Activated gamma-delta T cell treated with anti-CD3 and anti-CD28 coated beads, Interleukin-2, amount 50 U/mL, for 16 hours (primary cell): ENCODE results near the gene FOXI3.

Source experiments
- DNase-seq: peaks from one replicate; pipeline ENCODE4 v3.0.0-alpha.2; 2020; ENCODE audit warnings: low read depth

FOXI3 gene

DNA sequence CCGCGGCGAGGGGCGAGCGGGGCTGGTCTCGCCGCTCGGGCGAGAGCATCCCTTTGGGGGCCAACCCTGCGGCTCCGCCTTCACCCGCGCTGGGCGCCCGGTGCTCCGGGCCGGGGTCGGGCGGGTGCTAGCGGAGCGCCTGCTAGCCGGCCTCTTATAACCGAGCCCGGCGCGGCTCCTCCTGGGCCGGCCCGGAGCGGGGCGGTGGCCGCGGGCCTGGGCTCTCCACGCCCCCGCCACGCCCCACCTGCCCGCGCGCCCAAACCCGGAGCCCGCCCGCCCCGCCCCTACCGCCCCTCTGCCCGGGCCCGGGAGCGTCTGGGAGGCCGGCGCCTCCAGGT, at the start of gene FOXI3:
Gene FOXI3 (minus strand): TSS at position 129 of the 341 bp plus-strand sequence. CDS start 158 bp downstream, outside the sequence.
- DNase-seq, result no peak

DNA sequence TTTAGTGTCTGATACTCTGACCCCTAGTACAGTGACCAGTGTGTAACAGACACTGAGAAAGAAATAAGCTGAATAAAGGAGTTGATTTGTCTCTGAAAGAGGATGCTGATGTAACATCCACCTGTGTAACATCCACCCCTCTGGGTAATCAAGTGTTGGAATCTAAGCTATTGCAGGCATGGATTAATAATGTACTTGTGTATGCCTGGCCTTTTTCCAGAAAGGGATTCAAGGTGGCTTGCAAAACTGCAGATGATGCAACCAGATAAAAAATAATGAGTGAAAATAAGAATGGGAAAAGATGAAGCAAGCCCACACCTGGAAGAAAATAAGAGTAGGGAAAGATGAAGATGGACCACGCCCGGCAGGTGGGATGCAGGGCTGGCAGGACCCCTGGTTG, 48.2 kb upstream of the FOXI3 start:
- DNase-seq, result no peak

DNA sequence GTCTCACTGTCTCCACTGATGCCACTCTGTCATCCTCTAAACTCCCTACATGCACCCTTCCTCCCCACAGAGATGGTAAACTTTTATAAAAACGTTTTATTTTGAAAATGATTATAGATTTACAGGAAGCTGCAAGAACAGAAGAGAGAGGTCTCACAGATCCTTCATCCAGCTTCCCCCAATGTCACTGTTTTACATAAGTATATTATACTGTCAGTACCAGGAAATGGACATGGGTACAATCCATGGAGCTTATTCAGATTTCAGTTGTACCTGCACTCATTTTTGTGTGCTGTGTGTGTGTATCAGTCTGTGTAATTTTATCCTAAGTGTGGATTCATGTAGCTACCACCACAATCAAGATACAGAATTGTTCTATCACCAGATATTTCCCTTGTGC, 46.7 kb upstream of the FOXI3 start:
- no peak for DNase-seq

DNA sequence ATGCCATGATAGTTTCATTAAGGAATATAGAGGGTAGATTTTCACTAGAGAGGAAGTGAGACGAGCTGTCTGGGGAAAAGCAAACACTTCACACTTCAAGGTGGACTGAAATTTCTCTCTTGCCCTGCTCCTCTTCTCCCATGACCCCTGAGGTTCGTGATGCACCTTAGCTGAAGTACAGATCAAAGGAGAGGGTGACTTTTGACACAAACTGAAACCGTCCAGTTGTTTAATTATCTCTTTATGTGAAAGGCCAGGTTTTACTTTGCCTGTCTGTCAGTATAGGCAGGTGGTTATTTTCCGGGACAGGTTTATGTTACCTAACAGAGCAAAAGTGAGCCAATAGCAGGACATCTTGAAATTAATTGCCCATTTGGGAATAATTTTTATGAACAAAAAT, 41.0 kb upstream of the FOXI3 start:
- no peak for DNase-seq

DNA sequence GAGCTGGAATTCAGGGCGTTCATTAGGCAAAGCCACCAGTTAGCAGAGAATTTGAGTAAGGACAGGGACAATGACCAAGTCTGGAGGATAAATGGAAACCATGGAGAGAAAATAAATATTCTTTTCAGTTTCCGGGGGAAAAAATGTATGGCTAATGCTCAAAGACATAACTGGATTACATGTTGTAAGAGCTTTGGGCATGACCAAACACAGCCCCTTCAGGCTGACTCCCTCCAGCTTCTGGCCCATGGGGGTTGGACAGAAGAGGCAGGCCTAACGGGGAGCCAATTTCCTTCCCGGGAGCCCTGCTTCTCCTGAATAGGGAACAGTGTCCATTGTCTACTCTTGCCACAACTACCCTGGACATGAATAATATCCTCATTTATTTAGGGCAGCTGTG, 39.5 kb upstream of the FOXI3 start:
- DNase-seq, result no peak

DNA sequence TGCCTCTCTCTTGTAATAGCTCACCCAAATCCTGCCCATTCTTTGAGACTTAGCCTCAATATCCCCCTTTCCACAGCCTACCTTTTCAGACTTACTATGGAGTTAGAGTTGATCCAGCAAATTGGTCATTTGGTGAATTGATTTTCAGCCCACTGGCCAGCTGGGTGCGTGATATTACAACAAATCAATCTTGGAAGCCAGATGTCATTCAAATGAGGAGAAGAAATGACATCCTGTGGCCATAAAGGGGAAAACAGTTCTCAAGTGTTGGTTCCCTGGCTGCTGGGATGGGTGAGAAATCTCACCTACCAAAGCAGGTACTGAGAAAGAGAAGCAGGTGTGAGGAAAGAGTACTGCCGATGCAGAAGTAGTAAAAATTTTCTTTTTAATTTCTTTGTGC, 36.7 kb upstream of the FOXI3 start:
- DNase-seq, result no peak

DNA sequence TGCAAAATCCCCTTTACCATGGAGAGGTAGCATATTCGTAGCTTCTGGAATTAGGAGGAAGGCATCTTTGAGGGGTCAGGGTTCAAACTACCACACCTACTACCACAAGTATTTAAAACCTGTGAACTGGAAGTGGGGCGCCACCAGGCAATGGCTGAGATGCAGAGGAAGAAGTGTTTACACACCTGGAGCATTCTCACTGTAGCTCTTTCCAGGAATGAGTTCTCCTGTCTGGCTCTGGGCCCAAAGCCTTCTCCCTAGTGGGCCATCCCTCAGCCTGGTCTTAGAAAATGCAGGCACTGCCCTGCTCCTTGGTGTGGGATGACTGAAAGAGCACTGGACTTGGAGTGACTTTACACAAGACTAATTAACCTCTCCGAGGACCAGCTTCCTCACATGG, 30.7 kb upstream of the FOXI3 start:
- DNase-seq, result no peak

DNA sequence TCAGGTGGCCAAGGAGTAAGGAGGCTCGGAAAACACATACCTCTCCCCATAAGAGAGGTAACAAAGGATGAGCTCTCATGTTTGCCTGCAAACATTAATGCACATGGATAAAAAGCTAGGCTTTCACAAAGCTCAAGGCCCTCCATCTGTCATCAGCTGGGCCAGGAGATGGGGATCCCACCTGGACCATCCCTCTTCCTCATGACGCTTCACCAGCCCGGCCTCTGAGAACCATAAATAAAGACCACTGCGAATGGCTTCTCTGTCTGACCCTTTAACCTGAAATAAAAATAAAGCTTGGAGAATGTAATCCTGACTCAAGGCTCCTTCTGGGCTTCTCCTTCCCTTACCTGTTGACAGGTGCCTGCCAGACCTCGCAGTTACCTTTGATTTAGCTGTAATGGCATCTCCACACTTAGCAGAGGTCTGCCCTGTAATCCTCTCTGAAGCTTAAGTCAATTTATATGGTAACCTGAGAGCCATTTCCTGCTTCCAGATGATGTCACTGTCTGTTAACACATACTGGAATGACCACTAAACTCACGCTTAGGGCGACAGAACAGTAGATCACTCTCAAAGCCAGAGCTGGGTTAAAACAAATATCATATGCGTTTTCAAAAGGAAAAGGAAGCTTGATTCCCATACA, 29.3 kb upstream of the FOXI3 start:
- DNase-seq, result no peak

DNA sequence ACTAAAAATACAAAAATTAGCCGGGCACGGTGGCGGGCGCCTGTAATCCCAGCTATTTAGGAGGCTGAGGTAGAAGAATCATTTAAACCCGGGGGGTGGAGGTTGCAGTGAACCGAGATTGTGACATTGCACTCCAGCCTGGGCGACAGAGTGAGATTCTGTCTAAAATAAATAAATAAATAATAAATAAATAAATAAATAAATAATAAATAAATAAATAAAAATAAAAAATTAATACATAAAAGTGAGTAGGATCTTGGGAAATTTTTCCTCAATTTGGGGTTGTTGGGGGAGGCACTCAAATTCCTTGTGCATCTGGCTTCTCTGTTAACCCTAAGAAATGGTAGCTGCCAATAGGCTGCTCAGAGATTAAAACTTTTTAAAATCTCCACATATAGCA, 20.3 kb upstream of the FOXI3 start:
- no peak for DNase-seq

DNA sequence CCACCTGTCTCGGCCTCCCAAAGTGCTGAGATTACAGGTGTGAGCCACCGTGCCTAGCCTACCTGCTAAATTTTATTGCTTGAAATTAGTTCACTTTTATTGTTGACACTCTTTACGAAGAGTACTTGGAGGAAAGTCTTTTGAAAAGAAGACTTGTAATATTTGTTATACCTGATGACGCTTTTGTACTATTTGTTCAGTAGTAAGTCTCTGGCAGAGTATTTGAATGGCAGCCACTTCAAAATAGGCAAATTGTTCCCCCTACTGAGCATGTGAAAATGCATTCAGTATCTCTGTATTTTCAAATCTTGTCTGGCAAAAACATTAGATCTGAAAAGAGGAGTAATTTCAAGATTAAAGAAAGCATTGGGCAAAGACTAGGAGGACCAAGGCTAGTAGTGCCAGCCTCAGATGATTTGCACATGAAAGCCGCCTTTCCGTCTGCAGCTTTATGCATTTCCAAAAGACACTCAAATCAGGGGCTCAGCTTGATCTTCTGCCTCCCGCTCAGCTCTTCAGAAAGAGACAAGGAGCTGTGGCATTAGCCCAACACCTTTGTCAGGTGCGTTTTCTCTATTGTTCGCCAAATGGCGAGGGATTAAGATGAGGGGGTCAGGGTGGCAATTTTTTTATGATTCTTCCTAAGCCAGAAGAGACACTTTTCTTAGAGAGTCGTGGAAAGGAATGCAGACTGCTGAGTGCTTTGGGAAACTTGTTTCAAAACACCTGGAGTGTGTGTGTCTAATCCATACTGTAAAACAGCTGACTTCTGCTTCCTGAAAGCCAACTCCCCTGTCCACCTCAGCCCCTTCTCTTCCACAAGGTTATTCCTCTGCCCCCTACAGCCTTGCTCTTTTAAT, 18.8 kb upstream of the FOXI3 start:
- DNase-seq, result no peak

DNA sequence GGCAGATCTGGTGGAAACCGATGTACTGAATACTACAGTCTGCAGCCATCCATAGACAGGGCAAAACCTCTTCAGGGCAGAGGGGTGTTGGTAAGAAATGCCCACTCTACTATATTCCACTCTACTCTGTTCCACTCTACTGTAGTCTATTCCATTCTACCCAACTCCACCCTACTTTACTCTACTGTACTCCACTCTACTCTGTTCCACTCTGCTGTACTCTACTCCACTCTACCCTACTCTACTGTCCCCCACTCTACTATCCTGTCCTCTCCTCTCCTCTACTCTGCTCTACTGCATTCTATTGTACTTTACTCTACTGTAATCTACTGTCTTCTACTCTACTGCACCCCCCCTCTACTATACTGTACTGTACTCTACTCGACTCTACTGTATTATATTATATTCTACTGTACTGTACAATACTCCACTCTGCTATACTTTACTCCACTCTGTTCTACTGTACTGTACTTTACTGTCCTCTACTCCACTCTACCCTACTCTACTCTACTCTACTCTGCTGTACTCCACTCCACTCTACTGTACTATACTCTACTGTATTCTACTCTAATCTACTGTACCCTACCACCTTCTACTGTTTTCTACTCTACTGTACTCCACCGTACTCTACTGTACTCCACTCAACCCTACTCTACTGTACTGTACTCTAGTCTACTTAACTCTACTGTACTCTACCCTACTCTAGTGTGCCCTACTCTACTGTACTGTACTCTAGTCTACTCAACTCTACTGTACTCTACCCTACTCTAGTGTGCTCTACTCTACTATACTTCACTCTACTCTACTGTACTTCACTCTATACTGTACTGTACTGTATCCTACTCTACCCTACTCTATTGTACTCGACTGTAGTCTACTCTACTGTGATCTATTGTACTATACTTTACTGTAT, 17.0 kb upstream of the FOXI3 start:
- no peak for DNase-seq

DNA sequence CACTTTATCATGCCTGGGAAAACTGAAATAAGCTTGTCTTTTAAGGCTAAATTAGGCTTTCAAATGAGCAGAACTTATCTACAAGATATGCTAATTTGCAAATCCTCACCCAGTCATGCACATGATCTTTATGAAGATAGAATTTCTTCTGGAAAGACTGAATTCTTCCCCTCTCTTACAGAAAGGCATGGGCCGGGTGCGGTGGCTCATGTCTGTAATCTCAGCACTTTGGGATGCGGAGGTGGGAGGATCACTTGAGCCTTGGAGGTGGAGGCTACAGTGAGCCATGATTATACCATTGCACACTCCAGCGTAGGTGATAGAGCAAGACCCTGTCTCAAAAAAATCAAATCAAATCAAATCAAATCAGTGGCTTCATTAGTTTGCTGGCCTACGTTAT, 11.7 kb upstream of the FOXI3 start:
- DNase-seq, result no peak

DNA sequence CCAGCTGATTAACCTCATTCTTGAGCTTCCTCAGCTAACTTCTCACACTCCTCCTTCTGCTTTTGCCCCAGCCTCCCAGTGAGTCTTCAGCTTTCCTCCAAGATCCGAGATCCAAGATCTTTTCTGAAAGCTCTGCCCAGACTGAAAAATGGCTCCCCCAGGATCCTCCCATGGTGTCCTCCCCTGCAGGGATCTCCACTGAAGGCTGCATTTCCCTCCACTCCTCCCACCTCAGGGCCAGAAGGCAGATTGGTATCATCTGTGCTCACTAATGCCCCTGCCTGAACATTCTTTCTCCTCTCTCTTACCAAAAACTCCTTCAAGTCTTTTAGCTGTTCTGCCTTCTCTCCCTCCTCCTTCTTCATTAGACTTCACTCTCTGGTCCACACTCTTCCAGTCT, 6.1 kb upstream of the FOXI3 start:
- DNase-seq, result no peak

DNA sequence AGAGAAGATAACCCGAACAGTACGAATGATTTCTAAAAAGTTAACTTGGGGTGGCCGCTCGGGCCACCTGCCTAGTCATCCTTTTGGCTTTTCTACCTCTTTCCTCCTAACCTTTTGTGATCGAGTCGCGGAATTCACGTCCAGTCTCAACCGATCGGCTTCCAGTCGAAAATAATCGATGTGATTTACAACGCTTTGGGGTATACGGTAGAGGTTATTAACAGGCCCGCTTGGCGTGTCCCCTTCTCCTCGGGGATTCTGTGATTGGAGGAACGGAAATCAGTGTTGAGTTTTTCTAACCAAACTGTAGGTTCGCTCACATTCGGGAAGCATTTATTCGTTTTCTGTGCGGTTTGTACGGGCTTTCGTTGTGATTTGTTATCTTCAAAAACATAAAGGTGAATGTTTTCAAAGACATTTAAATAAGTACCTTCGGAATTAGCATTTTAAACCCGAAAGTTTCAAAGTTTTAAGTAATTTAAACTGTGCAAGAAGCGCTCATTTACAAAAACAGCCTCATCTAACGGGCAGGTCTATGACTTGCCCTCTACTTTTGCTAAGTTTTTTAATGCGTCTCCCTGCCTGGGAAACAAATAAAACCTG, 588 bp upstream of the FOXI3 start:
- no peak for DNase-seq

DNA sequence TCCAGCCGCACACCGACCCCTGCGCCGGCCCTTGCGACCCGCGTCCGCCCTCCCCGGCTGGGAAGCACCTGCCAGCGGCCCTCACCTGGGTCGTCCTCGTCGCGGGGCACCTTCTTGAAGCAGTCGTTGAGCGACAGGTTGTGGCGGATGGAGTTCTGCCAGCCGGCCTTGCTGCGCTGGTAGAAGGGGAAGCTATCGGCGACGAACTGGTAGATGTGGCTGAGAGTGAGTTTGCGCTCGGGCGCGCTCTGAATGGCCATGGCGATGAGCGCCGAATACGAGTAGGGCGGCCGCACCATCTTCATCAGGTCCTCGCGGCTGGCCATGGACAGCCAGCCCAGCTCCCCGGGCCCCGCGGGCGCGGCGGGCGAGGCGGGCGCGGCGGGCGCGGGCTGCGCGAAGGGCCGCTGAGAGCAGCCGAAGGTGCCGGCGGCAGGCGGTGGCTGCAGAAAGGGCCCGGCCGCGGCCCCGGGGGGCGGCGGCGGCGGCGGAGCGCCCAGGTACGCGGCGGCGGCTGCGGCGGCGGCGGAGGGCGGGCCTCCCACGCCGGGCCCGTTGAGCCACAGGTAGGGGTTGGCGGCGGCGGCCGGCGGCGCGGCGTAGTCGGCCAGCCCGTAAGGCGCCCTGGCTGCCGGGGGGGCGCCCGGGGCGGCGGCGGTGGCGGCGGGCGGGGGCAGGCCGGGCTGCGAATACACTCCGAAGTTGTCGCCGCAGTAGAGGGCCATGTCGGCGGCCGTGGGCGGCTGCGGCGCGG, 505 bp downstream of the FOXI3 start:
- no peak for DNase-seq

DNA sequence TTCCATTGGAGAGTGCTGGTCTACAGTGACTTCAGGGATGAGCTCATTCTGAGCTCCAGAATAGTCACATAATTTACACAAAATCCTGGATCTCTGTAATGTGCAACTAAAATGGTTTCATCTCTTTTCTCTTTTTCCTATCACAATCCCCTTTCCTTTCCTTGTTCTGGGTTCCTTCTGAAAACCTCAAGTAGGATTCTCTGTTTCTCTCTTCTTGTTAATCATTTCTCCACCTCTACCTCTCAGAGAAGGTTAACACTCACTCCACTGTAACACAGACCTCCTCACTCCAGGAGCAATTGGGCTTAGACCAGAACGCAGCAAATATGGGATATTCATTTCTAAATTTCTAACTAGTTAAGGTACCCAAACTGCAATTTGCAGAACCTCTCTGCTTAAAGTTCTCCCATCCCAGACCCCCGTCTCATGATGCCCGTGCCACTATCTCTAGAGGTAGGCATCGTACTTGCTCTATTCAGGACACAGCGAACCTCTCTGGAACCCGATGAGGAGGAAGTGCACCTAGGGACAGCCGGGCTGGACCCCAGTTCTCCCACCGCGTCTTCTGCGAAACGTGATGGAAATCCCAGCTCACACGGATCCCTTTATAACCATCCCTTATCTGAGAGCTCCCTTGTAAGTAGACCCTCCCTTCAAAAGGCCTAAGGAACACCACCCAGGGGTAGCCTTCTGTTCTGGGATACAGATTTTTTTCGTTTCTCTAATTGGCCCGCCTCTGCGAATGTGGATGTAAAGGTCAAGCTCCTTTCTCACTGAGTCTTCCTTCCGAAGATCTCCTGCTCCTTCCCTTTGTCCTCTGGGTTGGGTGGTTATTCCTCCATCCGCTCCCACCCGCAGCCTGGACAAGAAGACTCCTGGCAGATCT, 1.3 kb downstream of the FOXI3 start:
- DNase-seq, result no peak

DNA sequence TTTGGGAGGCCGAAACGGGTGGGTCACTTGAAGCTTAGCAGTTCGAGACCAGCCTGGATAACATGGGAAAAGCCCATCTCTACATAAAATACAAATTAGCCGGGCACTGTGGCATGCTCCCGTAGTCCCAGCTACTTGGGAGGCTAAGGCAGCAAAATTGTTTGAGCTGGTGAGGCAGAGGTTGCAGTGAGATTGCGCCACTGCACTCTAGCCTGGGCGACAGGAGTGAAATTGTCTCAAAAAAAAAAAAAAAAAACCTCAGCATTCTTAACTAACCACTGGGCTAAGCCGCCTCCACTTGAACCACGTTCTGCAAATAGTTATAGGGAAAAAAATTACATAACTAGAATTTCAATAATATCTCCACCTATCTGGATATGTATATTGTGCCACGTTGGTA, 2.3 kb downstream of the FOXI3 start:
- DNase-seq, result no peak

DNA sequence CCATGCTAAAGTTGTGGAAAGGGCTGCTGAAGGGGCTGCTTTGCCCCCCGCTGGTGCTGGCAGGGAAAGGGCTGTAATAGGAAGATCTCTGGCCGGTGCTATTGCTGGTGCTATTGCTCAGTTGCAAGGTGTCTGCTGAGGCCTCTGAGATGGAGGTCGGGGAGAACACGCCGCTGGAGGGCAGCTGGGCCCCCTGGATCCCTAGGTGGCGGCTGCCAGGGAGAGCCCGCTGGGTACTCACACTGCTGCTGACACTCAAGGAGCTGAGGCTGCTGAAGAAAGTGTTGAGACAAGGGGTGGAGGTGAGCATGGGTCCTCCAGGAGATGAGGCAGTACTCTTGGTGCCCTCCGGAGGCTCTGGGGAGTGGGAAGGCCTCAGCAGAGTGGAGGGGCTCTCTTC, 4.2 kb downstream of the FOXI3 start:
- DNase-seq, result no peak

DNA sequence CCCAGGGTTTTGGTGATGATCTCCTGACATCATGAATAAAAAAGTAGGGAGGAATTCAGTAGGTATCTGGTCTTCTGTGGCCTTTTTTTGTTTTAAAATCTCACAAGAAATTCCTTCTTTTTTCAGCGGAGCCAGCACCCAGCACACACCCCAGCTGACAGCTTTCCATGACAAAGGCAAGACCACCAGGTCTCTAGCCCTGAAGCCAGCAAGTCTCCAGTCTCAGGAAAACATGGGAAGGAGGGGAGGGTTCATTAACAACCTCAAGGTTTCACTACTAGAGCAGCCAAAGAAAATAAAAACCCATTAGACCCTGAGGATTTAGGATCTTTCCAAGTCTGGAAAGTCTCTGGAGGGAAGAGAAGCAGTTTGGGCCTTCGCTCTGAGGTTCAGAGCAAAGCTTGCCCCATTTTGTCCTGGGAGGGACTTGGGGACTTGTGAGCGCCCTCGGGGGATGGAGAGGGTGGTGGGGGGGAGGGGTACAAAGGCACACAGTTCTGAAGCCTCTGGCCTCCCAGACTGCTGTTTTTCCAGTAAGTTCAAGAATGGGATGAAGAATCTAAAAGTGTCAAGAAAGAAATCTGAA, 9.0 kb downstream of the FOXI3 start:
- no peak for DNase-seq

DNA sequence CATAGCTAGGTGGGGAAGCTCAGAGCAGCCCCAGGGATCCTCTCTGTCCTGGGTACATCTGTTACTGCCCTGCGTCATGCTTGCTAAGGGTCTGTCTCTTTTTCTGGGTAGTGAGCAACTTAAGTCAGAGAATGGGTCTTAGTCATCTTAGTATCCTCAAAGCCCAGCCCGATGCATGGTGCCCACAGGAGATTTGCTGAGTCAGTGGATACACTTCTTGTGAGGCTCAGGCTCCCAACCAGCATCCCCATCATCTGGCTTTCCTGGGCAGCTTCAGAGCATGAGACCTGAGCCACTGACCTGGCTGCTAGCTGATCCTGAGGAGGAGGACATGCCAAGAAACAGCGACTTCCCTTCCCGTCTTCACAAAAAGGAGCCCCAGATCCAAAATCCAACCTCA, 10.0 kb downstream of the FOXI3 start:
- DNase-seq, result no peak
